BJ (cell line): ENCODE data around the gene MIF4GD. TPM values are rescaled to one million over a fixed set of nuclear protein-coding genes. Genes with fewer than 3 reads are reported as not detected.
"Not testable (repeated sequence)": the region's sequence is repeated elsewhere in the genome, so short reads cannot be mapped to it uniquely, and the experiment has no call there.

ENCODE experiments used
- CTCF ChIA-PET: fragments of 350-600 bp; formaldehyde crosslinking; extraction: SDS; loops from one replicate; lab custom pipeline; 2021; ENCODE audit warnings: antibody characterized with exemption, inconsistent platforms; lab: Yijun Ruan, JAX
- POLR2A ChIA-PET: fragments of 300-600 bp; sonication (Branson Sonifier 250); formaldehyde crosslinking; extraction: SDS; loops from one replicate; lab custom pipeline; 2021; ENCODE audit warnings: antibody characterized with exemption; lab: Charles Lee
- DNase-seq: peaks from one replicate; pipeline ENCODE4 v3.0.0-alpha.2; 2011; ENCODE audit warnings: low read depth
- H3K27me3 ChIP-seq: 2 replicates; pipeline ENCODE4 v1.6.0; 2011; ENCODE audit warnings: low read length; ENCODE audit not compliant: control insufficient read depth, insufficient read depth
- H3K36me3 ChIP-seq: 2 replicates; pipeline ENCODE4 v1.5.1; 2011; ENCODE audit warnings: low read length; ENCODE audit not compliant: control insufficient read depth, insufficient read depth
- H3K4me3 ChIP-seq: 2 replicates; pipeline ENCODE4 v1.5.1; 2011; ENCODE audit warnings: low read depth, mild to moderate bottlenecking, control low read depth, low read length
- polyA plus RNA-seq: library from polyadenylated mRNA; depleted of rRNA; stranded (reverse); fragments of >200 nt; gene quantifications from 2 replicates; pipeline ENCODE4 v1.2.3, GENCODE V29; 2011
- TF ChIP-seq, protein P1 (sequence below): IDR thresholded peaks from 2 replicates; pipeline ENCODE4 v1.5.1; 2011; ENCODE audit warnings: low read depth, mild to moderate bottlenecking, control low read depth, inconsistent platforms, low read length, moderate library complexity; ENCODE audit not compliant: insufficient read depth

Gene MIF4GD
- polyA plus RNA-seq, 1 experiment: 29.0 TPM

DNA sequence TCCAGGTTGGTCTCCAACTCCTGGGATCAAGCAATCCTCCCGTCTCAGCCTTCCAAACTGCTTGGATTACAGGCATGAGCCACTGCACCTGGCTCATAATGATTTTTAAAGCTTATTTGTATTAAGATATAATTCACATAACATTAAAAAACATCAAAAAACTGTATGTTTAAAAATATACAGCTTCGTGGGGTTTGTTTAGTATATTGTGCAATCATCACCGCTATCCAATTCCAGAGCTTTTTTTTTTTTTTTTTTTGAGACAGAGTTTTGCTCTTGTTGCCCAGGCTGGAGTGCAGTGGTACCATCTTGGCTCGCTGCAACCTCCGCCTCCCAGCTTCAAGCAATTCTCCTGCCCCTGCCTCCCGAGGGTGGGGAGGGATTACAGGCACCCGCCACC lies 29.2 kb upstream of the MIF4GD start:
- POLR2A ChIA-PET: no interaction called here
- no peak for DNase-seq
- Histone ChIP-seq H3K27me3 (no peaks in the 10 kb centered on the region), H3K36me3 (no peaks in the 10 kb centered on the region), H3K4me3 (no peak overlapping the region)
- TF ChIP-seq, protein P1, sequence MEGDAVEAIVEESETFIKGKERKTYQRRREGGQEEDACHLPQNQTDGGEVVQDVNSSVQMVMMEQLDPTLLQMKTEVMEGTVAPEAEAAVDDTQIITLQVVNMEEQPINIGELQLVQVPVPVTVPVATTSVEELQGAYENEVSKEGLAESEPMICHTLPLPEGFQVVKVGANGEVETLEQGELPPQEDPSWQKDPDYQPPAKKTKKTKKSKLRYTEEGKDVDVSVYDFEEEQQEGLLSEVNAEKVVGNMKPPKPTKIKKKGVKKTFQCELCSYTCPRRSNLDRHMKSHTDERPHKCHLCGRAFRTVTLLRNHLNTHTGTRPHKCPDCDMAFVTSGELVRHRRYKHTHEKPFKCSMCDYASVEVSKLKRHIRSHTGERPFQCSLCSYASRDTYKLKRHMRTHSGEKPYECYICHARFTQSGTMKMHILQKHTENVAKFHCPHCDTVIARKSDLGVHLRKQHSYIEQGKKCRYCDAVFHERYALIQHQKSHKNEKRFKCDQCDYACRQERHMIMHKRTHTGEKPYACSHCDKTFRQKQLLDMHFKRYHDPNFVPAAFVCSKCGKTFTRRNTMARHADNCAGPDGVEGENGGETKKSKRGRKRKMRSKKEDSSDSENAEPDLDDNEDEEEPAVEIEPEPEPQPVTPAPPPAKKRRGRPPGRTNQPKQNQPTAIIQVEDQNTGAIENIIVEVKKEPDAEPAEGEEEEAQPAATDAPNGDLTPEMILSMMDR: no peak
- CTCF ChIA-PET: interaction anchor here (0.6 to 0.9 kb wide), 3 partner anchors 11 to 166 kb away, joined by 3 read pairs; partner anchors contain the start of gene SLC25A19

DNA sequence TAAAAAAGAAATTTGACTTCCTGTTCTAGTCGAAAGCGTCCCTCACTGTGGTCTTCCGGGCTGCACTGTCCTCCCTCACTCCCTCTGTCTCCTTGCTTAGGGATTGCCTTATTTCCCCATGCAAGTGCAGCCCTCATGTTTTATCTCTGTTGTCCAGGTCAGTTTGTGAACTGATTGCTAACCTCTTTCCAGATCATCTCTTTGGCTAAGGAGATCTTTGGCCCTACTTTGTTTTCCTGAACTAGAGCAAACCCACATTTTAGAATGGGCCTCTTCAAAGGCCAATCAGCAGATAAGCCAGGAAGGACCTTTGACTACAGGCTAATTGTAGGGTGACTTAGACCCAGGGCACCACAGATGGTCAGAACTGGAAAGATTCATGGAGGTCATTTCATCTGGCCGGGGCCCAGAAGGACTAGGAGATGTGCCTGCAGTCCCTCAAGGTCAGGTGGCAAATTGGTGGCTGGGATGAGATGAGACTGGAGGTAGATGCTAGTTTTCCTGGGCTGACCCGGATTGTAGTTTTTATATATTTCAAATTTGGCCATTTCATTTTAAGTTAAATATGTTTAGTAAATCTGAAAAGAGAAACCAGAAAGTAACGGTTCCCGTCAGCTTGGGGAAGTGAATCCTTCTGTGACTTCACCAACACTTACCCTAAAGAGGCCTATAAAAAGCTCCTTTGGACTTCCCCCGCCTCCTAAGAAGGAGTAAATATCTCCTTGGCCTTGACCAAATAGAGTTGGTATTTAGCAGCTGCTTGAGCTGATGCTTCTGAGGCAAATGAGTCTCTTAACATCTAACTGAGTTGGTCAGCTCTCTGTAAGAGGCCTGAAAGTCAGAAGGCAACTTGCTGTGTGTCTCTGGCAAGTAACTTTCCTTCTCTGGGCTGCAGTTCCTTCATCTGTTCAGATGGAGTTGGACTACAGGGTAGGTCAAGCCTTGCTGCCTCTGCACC lies 24.4 kb upstream of the MIF4GD start:
- TF ChIP-seq, protein P1: no peak
- Histone ChIP-seq H3K27me3 (no peaks in the 10 kb centered on the region), H3K36me3 (no peaks in the 10 kb centered on the region), H3K4me3 (no peak overlapping the region)
- ChIA-PET CTCF (no interaction called here), POLR2A (no interaction called here)
- no peak for DNase-seq

DNA sequence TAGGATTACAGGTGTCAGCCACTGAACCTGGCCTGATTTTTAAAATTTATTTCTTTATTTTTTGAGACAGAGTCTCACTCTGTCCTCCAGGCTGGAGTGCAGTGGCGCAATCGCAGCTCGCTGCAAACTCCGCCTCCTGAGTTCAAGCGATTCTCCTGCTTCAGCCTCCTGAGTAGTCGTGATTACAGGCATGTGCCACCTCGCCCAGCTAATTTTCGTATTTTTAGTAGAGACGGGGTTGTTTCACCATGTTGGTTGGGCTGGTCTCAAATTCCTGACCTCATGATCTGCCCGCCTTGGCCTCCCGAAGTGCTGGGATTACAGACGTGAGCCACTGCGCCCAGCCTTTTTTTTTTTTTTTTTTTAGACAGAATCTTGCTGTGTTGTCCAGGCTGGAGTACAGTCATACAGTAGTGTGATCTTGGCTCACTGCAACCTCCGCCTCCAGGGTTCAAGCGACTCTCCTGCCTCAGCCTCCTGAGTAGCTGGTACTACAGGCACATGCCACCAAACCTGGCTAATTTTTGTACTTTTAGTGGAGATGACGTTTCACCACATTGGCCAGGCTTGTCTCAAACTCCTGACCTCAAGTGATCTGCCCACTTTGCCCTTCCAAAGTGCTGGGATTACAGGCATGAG lies 21.9 kb upstream of the MIF4GD start:
- H3K27me3 ChIP-seq, H3K4me3 ChIP-seq, POLR2A ChIA-PET, DNase-seq, H3K36me3 ChIP-seq, CTCF ChIA-PET: not testable (repeated sequence)

DNA sequence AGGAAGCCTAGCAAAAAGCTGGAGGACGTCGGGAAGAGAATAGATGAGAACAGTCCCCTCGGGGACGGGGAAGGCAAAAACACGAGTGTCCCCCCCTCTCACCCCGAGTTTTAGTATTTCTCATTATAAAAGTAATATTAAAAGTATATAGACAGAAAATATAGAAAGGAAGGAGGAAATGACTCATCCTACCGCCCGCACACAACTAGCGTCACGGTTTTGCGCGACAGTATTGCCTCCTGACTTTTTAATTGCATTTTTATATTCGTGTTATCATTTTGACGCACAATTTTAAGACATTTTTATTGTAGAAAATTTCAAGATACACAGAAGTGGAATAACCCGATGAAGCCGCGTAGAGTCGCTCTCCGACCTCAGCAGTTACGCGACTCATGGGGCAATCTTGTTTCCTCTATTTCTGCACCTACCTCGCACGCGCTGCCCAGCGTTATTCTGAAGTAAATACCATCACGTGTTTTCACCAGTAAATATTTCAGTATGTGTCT lies 18.9 kb upstream of the MIF4GD start:
- no peak for DNase-seq
- CTCF ChIA-PET: interaction anchor here (0.6 to 1.7 kb wide), 13 partner anchors 10 to 223 kb away, joined by 3 to 11 read pairs (median 3); partner anchors contain the start of genes GGA3, MIF4GD and MRPS7

More for the DNA sequence above, 18.9 kb upstream of the MIF4GD start:
- POLR2A ChIA-PET: interaction anchor here (0.5 to 1.4 kb wide), 2 partner anchors 19 to 116 kb away, joined by 4 to 9 read pairs; partner anchors contain the start of genes GRB2 and MIF4GD
- no peaks in the 10 kb centered on the region for H3K27me3 ChIP-seq
- TF ChIP-seq, protein P1: peak; percentile 30; the same call in 1 of the 2 replicates
- peaks cover 2% of the 10 kb centered on the region; the same call in 1 of the 2 replicates for H3K36me3 ChIP-seq
- peak overlapping the region; percentile 95 for H3K4me3 ChIP-seq
